ENCODE results near the gene AKAP13.

DNA sequence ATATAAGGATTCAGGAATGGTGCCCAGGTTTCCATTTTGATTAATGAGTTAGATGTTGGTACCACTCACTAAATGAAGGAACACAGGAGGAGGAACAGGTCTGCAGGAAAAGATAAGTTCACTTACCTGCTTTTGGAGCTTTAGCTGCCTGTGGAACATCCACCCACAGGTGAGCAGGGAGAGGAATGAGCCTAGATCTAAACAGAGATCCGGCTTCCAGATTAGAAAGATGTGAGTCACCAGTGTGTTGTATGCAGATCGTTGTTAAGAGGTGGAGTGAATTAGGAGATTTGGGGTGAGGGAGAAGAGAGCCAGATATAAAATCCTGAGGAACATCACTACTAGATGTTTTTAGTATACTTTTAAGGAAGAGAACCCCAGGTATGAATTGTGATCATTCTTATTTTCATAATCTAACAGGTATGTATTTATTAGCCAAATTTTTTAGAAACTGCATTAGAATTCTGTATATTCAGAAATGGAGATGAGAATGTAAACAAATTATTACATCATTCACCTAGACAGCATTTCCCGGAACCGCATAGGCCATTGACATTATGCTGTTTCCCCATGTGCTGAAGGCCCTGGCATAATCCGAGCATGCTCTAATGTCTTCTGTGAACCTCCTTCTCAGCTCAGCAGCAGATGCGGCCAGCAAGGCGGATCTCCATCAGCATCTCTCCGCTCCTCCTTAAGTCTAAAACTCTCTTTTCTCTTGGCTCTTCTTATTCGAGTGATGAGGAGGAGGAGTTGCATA lies 296.1 kb downstream of the AKAP13 start:
- TF ChIP-seq, protein P1, sequence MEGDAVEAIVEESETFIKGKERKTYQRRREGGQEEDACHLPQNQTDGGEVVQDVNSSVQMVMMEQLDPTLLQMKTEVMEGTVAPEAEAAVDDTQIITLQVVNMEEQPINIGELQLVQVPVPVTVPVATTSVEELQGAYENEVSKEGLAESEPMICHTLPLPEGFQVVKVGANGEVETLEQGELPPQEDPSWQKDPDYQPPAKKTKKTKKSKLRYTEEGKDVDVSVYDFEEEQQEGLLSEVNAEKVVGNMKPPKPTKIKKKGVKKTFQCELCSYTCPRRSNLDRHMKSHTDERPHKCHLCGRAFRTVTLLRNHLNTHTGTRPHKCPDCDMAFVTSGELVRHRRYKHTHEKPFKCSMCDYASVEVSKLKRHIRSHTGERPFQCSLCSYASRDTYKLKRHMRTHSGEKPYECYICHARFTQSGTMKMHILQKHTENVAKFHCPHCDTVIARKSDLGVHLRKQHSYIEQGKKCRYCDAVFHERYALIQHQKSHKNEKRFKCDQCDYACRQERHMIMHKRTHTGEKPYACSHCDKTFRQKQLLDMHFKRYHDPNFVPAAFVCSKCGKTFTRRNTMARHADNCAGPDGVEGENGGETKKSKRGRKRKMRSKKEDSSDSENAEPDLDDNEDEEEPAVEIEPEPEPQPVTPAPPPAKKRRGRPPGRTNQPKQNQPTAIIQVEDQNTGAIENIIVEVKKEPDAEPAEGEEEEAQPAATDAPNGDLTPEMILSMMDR (IDR thresholded peaks at IDR 0.05) = no peak
- TF ChIP-seq EP300 (IDR thresholded peaks at IDR 0.05) = no peak
- no peak for TF ChIP-seq POLR2A (IDR thresholded peaks at IDR 0.05)
